Fibroblast of skin of left quadriceps (primary cell): ENCODE results near the gene PEMT.

Experiments
- DNase-seq, 2 experiments: peaks; one replicate each; pipeline ENCODE4 v3.0.0-alpha.2; 2013; ENCODE audit warnings: low read depth in 2 of 2

PEMT gene

DNA sequence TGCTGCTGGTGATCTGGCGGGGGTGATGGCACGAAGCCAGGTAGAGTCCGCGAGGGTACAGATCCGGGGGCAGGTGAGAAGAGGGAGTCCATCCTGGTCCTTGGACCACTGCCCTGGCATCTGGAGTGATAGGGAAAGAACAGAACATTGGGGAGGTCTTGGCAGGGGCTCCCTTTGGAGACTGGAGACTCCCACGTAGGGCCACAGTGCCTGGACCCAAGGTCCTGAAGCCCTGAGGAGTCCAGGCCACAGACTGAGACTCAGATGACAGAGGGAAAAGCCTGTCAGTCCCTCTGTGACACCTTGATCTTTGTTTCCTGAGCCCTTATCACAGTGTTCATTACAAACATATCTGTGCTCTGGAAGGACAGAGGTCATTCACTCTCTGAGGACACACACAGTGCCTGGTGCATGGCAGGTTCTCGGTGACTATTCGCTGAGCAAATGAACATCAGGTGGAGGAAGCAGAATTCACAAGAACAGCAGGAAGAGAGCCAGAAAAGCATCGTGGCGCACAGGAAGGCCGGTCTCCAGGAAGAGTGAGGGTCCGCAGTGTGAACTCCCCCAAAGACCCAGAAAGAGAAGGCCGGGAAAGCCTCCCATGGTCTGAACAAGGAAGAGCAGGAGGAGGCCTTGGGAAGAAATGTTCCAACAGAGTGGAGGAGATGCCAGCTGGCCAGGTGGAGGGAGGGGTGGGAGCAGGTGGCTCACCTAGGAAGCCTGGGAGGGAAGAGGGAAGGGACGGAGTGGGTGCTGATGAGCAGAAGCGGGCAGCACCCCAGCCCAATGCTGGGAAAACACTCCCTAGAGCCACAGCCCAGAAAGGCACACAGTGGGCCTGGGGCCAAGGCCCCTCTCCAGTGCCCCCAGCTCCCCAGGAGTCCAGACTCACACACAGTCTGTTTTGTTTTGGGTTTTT, 20.5 kb downstream of the PEMT start:
- no peak for DNase-seq

- no peak for DNase-seq
Observed at GRCh38 chr17:17570140-17570797, 21.2 kb downstream of the PEMT start.

- DNase-seq: no peak
Observed at GRCh38 chr17:17569691-17570090, 21.8 kb downstream of the PEMT start.

DNA sequence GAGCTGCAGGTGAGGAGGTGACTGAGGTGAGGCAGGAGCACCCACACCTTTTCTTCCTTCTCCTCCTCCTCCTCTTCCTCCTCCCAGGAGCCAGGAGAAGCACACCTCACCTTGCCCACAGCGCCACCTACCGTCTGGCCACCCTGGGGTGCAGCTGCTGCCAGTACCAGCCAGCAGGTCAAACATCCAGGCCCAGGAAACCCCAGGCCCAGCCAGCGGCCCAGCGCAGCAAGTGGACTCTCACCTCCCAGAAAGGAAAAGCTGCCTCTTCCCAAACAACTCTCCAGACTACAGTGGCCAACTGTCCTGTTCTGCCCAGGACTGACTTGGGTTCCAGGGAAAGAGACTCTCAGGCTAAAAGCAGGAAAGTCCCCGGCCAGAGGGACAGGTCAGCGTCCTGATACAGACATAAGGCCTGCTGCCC, 22.7 kb downstream of the PEMT start:
- no peak for DNase-seq

DNA sequence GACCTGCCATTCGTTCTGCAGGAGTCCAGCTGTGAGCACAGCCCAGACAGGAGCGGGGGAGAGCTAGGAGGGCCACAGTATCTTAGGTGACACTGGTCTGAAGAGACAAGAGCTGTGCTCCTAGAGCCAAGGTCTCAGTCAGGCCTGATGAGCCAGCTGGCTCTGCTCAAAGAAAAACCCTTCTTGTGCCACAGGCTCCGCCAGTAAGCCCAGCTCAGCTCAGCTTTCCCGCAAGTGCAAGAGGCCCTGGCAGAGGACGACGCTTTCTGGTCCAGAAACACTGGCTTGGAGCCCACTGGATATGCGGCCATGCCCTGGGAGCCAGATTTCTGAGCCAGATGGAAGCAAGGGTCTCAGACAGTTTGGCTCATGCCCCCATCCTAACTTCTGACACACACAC, 23.9 kb downstream of the PEMT start:
- no peak for DNase-seq

DNA sequence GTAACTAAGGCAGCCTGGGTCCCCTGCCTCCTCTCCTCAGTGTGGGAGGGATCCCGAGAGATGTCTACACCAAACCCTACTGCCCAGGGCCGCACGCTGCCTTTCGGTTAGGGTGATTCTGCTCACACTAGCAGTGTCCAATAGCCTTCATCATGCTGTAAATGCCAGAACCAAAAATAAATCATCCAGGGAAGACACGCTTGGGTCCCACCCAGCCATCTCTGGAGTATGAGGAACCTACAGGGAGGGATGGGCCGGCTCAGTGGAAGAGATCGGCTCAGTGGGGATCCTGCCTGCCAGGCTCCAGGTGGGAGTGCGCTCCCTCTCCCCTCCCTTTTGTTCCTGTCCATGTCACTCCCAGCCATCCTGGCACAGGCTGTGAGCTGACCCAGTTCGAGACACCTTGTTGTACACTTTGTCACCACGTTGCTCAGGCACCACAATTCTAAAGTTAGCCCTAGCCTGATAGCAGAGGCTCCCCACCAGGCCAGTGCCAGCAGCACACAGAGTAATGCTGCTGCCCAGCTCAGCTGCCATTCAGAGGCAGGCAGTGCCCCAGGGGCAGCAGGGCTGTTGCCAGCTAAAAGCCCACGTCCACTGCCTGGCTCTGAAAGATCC, 24.5 kb downstream of the PEMT start:
- DNase-seq: no peak

GRCh38 chr17:17565471-17566339, 25.8 kb downstream of the PEMT start:
- no peak for DNase-seq

DNA sequence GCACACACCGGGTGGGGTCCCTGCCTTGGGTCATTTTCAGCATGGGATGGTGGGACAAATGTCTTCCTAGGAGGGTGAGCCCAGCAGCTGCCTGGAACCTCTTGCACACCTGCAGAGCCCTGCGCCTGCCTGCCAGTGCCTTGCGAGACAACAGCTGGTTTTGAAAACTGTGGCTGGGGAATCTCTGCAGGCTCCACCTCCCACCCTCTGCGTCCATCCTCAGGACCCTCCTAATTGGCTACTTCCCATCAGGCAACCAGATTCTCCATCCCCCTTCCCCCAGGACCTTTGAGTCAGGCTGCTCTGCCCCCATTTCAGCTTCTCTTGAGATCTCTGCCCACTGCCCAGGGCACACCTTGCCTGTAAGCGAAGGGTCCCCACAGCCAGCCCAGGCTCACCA, 26.6 kb downstream of the PEMT start:
- DNase-seq: no peak

GRCh38 chr17:17564323-17564722, 27.2 kb downstream of the PEMT start:
- no peak for DNase-seq

DNA sequence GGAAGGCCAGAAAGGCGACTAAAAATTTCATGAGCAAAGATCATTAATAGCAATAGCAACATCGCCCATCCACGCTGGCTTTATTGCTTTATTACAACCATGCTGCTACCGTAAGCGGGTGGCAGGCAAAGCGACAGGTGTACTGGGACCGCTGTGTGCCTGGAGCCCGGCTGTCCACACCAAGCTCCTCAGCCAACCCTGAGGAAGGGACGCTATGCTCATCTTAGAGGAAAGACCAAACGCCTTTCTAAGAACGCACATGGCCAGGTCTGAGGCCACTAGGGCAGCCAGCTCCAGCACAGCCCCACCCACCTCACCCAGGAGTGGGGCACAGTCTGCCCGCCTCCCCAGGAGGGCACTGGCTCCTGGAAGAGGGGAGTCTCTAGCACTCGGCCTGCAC, 28.0 kb downstream of the PEMT start:
- no peak for DNase-seq

GRCh38 chr17:17562146-17562511, 29.4 kb downstream of the PEMT start:
- DNase-seq: no peak

GRCh38 chr17:17561408-17562145, 29.9 kb downstream of the PEMT start:
- no peak for DNase-seq

DNA sequence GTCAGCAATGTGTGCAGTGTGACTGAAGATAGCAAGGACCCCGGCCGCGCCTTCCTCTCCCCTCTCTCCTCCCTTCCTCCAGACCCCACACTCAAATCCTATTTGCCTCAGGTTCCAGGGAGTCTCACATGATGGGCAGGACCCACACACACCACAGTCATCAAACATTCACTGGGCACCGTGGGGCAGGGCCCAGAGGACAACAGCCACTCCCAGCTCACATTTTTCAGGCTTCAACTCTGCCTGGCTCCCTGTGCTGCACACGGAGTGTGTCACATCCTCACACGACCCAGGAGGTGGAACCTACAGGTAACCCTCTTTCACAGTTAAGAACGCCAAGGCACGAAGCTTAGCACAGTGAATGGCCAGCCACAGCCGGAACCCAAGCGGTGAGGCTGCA, 30.5 kb downstream of the PEMT start:
- DNase-seq: no peak

DNA sequence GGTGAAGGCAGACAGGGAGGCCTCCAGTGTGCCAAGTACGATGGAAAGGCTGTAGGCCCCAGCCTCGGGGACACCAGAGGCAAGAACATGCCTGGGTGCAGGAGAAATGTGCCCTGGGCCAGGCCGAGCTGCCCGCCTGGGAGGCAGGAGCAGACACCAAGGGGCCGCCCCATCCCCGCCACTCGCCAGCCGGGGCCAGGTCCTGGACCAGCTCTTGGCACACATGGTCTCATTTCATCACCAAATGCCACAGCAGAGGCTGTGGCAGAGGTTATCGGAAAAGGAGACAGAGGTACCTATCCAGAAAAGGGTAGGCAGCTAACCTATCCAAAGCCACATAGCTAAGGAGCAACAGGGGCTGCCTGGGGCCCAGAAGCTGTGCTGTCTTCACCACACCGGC, 31.3 kb downstream of the PEMT start:
- DNase-seq: no peak

DNA sequence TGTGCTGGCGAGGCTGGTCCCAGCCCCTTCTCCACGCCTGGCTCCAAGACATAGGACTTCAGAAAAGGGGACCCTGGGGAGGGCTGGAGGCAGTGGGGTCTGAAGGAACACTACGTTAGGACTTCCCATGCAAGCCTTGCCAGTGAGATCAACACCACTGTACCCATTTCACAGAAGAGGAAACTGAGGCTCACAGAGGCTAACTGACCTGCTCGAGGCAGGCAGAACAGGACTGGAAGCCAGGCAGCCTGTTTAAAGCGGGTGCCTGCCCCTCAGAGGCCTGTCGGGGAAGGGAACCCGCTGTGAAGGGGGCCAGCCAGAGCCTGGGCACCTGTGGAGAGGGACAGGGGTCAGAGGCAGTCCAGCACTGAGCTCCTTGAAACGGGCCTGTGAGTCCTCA, 32.3 kb downstream of the PEMT start:
- no peak for DNase-seq

GRCh38 chr17:17558431-17558830, 33.1 kb downstream of the PEMT start:
- DNase-seq: no peak

DNA sequence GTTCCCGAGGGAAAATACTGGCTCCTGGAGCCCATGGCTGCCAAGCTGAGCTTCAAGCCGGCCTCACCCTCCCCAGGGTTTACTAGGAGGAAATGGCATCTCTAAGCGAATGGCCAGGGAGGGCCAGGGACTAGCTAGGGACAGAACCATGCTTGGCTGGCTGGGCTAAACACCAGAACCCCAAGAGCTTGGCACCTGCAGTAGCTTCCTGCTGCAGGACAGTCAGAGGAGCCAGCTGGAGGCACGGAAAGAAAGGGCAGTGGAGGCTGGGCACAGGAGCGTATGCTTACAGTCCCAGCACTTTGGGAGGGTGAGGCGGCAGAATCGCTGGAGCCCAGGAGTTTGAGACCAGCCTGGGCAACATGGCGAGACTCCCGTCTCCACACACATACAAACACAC, 33.7 kb downstream of the PEMT start:
- DNase-seq: no peak

GRCh38 chr17:17556671-17557070, 34.8 kb downstream of the PEMT start:
- no peak for DNase-seq

DNA sequence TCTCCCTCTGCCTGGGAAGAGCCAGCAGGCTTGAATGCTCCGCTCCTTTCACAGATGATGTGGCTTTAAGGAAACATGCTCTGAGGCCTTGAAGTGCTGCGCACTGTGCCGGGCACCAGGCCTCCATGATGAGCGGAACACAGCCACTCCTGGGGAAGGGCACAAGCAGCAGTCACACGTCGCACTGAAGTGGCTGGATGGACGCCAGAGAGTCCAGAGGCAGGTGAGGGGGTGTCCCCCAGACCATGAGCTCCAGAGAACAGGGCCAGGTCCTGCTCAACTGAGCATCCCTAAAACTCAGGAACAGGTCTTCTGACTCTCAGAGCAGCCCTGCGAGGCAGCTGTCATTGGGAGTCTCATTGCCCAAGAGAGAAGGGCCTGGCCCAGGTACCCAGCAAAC, 35.6 kb downstream of the PEMT start:
- no peak for DNase-seq

- no peak for DNase-seq
Observed at GRCh38 chr17:17555151-17555550, 36.4 kb downstream of the PEMT start.

GRCh38 chr17:17554266-17554665, 37.2 kb downstream of the PEMT start:
- no peak for DNase-seq
